GM18520 (cell line): Measurements from ENCODE around the gene ATP11A.

ENCODE experiments used
- ATAC-seq: cut with Tn5 transposase; IDR thresholded peaks from one replicate; pipeline ENCODE4 v1.9.1; 2021; ENCODE audit not compliant: unreplicated experiment

The ATP11A gene

GRCh38 chr13:112721198-112722104 is 31.6 kb downstream of the ATP11A start:
- no peak for ATAC-seq

DNA sequence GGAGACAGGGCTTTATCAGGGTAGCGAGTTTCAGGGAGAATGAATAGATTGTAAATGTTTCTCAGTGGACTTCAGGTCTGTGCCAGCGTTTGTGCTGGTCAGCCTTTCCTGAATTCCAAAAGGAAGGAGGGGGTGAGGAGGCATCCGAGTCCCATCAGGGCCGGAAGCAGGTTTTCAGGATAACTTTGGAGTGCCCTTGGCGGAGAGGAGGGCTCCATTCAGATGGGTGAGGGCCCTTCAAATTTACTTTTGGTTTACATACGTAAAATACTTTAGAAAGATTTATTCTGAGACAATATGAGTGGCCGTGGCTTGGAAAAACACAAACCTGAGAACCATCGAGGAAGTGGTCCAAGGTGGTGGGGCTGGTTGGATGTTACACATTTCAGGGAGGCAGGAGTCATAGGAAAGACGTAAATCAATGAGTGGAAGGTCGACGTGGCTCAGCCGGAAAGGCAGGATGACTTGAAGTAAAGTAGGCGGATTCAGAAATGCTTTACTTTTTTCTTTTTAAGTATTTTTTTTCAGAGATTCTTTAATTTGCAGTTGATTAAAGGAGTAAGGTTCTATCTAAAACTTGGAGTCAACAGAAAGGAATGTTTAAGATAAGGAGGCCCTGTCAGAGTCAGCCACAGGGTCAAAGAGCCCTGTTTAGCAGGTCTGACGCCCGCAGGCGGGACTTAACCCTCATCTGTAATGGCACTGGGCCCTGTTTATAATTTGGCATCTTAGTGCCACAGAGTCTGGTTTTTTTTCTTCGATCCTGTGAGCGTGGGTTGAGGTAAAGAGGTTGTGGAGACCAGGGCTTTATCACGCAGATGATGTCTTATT is 32.8 kb downstream of the ATP11A start:
- ATAC-seq: no peak

DNA sequence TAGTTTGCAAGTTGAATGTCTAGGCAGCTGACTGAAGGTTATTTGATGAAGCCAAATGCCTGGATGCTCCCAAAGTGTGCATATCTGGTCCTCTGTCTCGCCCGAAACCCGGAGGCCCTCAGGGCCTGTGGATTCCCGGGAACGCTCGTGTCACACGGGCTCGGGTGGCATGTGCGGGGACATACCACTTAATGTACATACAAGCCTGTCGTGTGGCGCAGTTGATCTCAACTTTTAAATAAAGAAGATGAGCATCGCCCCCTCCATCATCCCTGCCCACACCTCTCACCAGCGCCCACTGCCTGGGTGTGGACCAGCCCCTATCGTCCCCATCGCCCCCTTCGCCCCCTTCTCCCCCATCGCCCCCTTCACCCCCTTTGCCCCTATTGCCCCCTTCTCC is 33.9 kb downstream of the ATP11A start:
- ATAC-seq: no peak

DNA sequence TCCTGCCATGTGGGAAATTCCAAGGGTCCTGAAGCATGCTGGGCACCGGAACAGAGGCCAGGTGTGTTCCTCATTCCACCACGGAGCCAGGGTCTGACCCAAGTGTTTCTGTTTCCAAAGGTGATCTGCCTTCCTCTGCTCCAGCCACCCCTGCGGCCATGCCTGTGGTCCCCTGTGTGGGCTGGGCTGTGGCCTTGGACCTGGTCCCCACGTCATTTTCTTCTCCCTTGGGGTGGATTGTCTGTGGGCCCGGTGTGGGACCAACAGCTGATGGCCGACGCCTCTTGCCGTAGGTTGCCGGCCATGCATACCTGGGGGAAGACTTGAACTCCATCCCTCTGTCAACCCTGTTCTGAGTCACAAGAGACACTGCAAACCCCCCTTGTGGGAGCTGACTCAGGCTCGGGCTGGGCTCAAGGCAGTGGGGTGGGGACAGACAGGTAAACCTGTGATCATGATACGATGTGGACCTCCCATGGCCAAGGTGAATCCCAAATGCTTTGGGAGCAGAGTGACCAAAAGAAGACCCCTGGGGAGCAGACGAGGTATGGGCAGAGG is 35.0 kb downstream of the ATP11A start:
- no peak for ATAC-seq

DNA sequence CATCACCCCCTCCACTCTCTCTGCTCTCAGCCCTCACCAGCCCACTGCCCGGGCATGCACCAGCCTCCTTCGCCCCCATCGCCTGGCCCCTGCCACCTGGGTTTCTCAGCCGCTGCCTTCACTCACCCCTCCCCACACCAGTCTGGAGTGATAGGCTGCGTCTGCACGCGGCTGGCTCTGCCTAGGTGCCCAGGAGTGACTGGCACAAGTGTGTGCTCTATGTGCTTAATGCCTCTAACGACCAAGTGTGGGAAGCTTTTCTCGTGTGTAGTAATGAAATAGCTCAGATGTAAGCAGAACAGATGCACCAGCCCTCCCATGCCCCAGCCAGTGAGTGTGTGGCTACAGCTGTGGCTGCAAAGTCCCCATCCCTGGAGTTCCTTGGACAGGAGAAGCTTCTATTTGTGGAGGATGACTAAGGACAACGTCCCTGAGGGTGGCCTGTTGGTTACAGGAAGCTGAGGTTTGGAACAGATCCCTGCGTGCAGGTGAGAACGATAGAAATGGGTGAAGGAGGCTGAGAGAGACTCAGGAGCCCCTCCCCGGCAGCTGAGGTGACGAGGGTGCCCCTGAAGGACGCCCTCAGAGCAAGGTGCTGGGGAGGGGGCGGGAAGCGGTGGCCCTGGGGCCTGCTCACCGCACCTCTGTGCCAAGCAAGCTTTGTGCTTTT is 35.6 kb downstream of the ATP11A start:
- no peak for ATAC-seq

- ATAC-seq: no peak
Measured at GRCh38 chr13:112726016-112726767, 36.4 kb downstream of the ATP11A start.

DNA sequence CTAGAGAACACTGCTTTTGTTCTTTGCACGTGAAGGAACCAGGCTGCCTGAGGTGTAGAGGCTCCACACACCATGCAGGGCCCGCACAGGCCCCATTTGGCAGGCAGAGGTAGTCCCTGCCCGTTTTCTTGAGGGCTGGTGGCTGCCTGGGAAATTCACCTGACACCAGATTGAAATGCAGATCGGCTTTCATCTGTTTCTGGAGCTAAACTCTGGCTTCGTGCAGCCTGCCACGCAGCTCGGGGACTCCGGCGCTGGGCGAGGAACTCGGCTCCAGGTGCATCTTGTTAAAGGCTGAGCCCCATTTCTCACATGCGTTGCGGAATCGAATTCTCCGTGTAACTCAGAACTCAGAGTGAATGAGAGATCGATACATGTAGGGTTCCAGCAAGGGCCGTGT is 37.7 kb downstream of the ATP11A start:
- no peak for ATAC-seq

DNA sequence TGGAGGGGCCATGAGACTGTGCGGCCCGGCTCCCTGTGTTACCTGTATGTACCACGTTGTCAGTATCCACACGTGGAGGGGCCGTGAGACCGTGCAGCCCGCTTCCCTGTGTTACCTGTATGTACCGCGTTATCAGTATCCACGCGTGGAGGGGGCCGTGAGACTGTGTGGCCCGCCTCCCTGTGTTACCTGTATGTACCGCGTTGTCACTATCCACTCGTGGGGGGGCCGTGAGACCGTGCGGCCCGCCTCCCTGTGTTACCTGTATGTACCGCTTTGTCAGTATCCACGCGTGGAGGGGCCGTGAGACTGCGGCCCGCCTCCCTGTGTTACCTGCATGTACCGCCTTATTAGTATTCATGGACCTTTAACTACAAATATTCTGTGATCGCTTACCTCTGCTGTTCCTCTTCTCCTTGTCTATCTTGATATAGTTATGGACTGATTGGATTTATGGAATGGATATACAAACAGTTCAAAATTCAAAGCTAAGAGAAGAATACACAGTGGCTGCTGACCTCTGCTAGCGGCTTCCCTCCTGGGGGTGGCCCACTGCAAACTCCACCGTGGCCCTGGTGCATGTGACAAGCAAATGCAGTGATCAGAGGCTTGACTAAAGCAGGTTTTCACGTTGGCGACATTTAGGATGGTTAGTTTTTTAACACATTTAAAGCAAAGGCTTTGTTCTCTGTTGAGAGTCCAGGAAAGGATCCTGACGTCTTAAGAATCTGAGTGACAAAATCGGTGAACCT is 38.7 kb downstream of the ATP11A start:
- ATAC-seq: no peak

- ATAC-seq: no peak
Measured at GRCh38 chr13:112729408-112729807, 39.6 kb downstream of the ATP11A start.

DNA sequence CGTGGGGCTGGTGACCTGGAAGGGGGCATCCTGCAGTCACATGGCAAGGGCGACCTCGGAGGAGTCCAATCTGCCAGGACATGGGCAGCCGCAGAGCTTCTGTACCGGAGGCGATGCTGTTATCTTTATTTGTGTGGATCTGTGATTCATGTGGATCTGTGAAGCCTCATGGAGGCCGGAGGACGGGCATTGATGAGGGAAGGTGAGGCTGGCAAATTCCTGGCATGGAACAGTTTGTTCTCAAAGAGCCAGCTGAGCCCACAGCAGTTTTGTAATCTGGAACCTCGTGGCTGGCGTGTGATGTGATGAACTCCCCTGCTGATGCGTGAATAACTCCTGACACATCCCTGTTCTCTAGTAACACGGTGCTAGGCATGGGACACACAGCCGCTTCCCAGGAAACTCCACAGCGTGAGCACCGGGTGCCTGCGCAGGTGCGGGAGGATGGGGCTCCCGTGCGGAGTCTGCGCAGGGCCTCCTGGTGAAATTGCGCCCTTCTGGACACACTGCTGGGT is 40.4 kb downstream of the ATP11A start:
- ATAC-seq: no peak

- ATAC-seq: no peak
Measured at GRCh38 chr13:112731667-112732616, 42.1 kb downstream of the ATP11A start.

DNA sequence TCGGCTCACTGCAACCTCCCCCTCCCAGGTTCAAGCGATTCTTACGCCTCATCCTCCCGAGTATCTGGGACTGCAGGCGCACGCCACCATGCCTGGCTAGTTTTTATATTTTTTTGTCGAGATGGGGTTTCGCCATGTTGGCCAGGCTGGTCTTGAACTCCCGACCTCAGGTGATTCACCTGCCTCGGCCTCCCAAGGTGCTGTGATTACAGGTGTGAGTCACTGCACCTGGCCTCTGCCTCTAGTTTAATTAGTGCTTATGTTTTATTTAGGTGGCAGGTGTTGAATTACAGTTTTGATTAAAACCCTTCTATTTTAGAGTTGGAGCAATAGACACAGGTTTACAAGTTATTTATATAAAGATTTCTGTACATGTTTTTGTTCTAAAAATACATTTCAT is 42.8 kb downstream of the ATP11A start:
- ATAC-seq: no peak

DNA sequence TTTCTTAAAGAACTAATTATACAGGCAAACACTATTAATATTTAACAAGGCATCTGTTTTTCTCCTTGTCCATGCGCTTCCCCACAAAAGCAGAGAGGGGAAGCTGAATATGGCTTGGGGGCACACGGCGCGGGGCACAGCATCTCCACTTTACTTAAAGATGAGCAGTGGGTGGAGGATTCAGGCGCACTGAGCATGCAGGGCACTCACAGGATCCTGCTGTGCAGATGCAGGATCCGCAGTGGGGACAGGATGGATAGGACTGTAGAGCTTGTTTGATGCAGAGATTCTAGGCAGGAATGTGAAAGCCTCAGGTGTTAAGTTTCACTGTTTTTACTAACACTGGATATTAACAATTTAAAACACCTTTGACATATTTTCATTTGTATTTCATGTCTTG is 43.3 kb downstream of the ATP11A start:
- ATAC-seq: no peak

DNA sequence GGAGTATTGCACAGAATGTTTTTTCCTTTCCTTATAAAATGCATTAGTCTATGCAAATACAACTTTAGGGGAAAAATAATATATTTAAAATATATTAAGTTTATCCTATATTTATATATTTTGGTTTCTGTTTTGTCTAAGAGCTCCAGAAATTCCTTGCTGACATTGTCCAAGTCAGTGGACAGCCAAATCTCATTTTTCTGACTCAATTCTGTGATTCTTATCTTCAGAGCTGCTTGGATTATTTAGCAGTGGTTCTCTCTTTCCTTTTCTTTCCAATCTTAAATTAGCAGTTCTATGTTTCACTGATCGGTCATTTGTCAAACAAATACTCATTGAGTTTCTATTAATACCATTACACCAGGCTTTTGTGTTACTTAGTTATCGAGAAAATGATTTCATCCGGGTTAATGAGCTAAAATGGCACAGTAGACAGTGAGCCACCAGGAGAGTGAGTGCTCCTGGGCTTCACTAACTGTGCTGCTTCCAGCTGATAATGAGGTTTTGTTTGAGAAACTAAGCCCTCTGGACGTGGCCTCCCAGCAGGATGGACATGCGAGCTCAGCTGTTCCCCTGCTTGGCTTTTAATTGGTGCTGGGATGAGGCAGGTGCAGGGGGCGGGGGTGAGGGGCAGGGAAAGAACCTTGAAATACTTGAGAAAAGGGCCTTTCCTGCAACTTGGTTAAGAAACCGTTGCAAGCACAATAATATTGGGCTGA is 44.0 kb downstream of the ATP11A start:
- ATAC-seq: no peak

- no peak for ATAC-seq
Measured at GRCh38 chr13:112734696-112735547, 45.1 kb downstream of the ATP11A start.

- ATAC-seq: no peak
Measured at GRCh38 chr13:112735791-112736190, 46.0 kb downstream of the ATP11A start.

GRCh38 chr13:112737294-112737693 is 47.5 kb downstream of the ATP11A start:
- no peak for ATAC-seq
